CD4-positive, alpha-beta T cell treated with Interleukin-15 for 1 hour (primary cell): Measurements from ENCODE around the gene FGFRL1.
A peak's percentile ranks its signal among the peaks of the same experiment; 100 is the strongest.

Source experiments
- DNase-seq: peaks from one replicate; pipeline ENCODE4 v3.0.0-alpha.2; 2020

Gene FGFRL1, protein sequence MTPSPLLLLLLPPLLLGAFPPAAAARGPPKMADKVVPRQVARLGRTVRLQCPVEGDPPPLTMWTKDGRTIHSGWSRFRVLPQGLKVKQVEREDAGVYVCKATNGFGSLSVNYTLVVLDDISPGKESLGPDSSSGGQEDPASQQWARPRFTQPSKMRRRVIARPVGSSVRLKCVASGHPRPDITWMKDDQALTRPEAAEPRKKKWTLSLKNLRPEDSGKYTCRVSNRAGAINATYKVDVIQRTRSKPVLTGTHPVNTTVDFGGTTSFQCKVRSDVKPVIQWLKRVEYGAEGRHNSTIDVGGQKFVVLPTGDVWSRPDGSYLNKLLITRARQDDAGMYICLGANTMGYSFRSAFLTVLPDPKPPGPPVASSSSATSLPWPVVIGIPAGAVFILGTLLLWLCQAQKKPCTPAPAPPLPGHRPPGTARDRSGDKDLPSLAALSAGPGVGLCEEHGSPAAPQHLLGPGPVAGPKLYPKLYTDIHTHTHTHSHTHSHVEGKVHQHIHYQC

DNA sequence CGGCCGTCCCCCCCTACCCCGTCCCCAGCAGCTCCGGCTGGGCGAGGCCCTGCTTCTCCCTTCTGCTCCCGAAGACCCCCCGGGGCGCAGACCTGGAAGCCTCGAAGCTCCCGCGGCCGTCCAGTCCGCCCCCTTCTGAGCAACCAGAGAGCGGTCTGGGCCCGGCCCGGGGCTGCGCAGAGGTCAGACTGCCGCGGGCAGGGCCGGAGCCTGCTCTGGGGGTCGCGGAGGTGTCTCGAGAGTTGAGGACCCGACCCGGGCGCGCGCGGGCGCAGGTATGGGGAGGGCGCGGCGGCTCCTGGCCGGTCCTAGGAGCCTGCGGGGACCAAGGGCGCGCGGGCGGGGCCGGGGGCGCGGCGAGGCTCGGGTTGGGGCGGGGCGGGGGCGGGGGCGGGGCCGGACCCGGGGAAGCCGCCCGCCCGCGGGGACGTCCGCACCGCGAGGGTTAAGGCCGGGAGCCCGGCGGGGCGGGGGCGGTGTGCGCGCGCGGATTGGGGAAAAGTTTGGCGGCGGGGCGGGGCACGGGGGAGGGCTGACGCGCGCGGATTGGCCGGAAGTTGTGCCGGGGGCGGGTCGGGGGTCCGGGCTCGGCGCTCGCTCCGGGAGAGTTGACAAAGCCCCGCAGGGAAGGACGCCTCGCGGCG lies at the start of gene FGFRL1:
FGFRL1 (plus strand) TSS at position 605 of the 644 bp plus-strand sequence. CDS start 860 bp downstream, outside the sequence.
- peak; percentile 89 for DNase-seq

DNA sequence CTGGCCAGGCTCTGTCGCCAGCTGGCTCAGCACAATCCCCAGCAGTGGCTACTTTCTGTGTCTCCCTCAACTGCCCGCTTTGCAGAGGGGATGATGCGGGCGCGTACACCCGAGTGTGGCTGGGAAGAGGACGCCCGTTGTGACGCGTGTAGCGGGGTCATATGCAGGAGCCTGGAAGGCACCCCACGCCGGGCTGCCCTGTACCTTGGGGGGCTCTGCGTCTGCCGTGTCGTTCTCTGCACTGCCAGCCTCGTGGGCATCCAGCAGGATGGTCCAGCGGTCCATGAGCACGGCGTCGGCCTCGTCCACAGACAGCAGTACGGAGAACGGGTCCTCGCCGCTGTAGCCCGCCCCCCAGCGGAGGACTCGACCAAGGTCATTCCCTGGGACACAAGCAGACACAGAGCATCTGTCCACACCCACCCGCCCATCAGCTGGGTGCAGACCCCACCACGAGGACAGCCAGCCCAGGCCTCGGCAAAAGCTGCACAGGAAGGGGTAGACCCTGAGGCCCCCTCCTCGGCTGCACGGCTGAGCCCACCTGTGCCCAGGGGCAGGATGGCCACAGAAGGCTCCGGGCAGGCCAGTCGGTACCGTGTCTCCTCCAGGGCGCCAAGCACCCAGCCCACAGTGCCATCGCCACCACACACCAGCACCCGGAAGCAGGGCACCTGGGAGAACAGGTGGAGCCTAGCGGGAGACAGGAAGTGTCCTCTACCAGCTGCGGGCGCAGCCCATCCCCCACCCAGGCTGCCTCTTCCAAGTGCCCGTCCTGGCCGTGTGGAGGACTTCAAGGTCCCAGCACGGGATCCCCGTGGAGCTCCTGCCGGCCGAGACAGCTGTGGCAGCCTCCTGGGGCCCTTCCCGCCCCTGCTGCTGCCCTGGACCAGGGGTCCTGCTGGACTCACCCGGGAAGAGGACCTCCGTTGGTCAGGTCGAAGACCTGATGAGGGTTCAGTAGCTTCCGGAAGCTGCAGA lies 48.9 kb upstream of the FGFRL1 start:
- no peak for DNase-seq

DNA sequence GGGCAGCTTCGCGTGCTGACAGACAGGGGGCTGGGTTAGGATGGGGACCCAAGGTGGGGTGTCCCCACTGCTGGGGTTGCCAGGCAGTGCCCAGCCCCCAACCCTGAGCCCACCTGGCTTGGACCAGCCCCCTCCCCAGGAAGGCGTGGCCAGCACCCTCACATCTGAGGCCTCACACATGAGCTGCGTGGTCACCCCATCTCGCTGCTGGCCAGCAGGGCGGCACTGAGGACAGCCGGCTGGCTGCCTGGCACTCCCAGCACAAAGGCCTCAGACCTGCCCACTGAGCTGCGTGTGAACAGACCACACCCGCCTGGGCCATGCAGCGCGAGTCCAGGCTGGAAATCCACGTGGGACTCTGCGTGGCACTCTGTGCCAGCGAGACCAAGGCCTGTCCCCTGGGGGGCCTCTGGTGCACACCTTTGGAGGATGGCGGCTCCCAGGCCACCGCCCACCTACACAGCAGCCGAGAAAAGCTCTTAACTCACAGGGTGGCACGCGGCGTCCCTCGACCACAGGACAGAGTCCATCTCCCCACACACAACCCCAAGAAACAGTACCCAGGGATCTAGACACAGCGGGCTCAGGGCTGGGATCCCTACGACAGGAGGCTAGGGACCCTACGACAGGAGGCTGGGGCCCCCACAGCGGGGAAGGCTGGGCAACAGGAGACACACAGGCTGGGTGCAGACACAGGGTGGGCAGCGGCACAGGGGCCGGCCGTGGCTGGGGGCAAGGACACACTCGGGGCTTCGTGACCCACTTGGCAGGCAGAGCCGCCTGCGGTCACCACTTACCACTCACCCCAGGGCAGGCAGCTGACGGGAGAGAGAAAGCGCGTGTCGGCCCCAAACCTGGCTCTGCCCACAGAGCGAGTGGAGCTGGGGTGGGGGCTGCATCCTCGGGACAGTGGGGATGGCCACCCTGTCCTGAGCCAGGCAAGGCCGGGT lies 47.9 kb upstream of the FGFRL1 start:
- DNase-seq, result no peak

DNA sequence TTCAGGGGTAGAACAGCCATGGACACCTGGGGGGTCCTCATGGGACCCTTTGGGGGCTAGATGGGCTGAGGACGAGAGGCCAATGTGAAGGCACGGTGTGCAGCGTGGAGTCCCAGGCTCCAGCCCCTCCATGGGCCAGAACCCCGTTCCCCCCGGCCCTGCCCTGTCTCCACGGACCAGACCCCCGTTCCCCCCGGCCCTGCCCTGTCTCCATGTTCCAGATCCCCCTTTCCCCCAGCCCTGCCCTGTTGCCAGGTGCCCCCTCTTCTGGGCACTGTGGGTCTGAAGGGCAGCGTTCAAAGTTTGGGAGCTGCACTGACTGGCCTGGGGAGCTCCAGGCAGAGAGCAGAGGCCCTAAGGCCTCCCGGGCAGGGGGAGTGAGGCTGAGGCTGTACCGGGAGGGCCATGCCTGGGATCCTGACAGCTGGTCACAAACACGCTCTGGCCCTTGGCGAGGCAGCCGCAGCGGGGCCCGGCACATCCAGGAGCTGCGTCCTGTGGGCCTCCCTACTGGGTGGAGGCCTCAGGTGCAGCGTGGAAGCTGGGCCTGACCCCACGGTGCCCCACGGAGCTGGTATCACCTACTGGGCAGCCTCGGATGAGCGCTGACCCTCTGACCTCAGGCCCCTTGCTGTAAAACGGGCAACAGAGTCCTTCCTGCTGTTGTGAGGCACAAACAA lies 46.9 kb upstream of the FGFRL1 start:
- no peak for DNase-seq

DNA sequence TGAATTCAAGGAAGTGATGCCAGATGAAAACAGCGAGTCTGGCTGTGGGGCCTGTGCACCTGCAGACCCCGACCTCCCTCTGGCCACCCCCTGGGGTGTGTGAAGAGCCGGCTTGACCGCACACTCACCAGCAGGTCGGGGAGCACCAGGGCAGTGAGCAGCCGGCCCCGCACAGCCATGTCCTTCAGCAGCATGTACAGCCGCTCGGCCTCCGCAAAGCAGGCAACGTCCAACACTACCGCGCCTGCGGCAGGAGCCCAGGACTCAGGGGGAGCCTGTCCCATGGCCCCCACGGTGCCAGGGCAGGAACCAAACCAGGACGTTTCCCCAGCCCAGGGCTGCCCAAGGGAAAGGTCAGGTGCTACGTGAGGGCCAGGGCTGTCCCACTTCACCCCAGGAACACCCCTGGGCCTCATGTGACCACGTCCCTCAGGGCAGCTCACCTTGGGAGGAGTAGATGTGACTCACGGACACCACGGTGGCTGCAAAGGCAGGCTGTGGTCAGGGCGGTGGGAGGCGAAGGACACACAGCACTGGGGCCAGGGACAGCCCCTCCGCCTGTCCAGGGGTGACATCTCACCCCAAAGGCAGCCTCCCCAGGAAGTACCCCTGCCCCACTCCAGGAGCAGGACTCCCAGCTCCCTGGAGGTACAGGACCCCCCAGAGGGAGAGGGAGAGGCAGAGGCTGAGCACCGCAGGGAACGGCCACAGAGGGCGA lies 46.2 kb upstream of the FGFRL1 start:
- no peak for DNase-seq

DNA sequence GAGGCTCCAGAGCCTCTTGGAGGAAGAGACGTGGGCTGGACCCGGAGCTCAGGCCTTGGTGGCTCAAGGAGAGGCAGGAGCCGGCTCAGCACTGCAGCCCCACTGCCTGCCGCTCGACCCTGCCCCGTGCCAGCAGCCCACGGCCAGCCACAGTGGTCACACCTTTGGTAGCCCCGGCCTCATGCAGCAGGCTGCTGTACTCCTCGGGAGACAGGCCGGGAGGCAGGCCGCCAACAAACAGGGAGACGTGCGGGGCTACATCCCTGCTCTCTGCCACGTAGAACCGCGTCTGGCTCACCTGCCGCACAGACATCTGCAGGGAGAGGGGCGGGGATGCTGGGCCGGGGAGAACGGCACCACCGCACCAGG lies 45.7 kb upstream of the FGFRL1 start:
- DNase-seq, result no peak

DNA sequence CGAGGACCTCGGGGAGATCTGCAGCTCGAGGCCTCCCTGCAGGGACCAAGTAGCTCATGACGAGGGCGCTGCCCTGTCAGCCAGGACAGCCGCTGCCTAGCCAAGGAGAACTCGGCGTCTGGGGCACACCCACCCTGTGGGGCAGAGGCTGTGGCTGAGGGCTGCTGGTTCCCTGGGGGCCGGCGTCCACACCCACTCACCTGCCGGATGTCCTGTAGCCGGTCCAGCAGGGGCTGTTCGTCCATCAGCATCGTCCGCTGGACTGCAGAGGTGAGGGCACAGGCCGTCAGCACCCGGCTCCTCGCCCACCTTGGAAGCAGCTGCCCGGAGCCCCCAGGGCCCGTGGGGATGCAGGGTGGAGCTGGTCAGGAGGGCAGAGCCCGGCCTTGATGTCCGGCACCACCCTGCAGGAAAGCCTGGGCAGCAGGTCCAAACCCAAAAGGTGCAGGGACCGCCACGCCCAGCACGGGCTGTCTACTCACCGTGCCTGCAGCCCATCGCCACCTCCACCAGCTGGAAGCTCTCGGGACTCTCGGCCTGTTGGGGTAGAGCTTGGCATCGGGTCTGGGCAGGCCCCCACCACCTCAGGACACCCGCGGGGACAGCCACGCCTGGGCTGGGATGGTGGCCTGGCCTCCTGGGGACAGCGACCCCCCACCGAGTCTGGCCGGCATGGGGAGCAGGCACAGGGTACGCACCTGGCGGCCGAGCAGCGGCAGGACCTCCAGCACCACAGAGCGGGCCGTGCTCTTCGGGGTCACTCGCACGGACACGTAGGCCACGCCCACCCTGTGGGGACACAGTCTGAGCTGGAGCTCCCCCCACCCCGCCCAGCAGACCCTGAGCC lies 44.9 kb upstream of the FGFRL1 start:
- no peak for DNase-seq

DNA sequence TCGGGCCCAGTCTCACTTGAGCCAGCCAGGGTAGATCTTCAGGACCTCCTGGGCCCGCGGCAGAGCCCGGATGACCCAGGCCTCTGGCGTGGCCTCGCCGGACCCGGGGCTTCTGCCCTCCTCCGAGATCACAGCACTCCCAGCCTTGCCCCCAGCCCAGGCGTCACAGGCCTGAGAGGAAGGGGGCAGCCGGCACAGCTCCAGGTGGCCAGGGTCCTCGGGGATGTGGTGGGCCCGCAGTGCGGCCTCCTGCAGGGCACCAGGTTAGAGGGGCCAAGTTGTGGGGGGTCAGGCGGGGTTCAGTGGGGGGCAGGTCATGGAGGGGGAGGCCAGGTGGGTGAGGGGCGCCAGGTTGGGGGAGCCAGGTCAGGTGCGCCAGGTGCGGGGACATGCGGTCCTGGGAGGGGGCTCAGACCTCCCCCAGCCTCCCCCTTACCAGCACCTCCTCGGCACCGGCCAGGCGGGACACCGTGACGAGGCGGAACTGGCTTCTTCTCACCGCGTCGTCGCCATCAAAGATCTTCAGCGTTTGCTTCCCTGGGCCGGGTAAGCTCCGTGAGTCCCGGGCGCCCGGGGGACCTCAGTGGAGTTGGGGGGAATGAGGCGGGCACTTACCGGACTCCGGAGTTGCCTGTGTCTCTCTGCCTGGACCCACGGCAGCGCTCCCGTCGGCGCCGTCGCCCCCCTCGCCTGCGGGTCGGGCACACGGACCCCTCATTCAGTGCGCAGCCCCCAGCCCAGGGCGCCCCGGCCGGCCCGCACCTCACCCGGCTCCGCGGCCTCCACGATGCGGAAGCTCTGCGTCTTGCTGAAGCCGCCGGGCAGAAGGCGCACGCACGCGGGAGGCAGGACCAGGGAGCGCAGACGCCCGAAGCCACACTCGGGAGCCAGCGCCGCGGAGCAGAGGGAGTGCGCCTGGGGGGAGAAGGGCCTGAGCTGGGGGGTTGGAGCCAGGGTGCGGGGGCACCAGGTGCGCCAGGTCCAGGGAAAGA lies 44.0 kb upstream of the FGFRL1 start:
- DNase-seq, result no peak

DNA sequence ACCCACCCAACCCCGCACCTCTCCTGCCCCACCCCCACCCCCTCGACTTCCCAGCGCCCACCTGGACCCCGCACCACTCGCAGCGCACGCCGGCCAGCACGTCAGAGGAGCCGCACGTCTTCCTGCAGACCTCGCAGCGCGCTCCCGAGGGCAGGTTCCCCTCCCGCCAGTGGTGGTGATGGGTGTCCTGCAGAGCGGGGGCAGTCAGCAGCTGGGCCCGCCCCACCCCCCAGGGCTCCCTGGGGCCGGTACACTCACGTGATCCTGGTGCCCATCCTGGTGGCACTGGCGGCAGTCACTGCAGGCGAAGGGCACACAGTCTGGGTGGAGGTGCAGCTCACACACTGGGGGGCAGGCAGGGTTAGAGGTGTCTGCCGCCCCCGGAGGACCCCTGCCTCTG lies 43.2 kb upstream of the FGFRL1 start:
- no peak for DNase-seq

DNA sequence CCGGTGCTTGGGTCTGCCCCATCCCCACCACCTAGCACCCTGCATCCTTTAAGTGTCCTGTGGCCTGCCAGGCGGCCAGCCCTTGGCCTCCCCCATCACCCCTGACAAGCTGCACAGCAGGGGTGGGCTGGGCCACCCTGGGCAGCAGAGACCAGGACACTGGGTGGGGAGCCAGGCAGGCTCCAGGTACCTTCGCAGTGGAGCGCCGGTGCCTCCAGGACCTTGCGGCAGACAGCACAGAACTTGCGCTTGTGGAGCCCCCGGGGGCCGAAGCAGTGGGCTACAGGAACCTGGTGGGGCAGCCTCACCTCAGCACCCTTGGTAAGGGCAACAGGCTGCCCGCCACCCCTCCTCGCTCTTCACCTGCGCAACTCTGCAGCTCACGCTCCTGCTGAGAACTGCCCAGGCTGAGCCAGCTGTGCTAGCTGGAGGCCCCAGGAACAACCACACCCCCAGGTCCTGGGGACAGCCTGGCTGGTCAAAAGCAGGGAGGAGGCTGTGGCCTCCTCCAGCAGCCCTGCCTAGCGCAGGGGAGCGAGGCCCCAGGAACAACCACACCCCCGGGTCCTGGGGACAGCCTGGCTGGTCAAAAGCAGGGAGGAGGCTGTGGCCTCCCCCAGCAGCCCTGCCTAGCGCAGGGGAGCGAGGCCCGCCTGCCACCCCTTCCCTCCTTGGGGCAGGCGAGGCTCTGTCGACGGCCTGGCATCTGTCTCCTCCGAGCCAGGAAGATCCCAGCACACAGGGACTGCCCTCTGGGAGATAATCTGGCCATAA lies 42.6 kb upstream of the FGFRL1 start:
- DNase-seq, result no peak

DNA sequence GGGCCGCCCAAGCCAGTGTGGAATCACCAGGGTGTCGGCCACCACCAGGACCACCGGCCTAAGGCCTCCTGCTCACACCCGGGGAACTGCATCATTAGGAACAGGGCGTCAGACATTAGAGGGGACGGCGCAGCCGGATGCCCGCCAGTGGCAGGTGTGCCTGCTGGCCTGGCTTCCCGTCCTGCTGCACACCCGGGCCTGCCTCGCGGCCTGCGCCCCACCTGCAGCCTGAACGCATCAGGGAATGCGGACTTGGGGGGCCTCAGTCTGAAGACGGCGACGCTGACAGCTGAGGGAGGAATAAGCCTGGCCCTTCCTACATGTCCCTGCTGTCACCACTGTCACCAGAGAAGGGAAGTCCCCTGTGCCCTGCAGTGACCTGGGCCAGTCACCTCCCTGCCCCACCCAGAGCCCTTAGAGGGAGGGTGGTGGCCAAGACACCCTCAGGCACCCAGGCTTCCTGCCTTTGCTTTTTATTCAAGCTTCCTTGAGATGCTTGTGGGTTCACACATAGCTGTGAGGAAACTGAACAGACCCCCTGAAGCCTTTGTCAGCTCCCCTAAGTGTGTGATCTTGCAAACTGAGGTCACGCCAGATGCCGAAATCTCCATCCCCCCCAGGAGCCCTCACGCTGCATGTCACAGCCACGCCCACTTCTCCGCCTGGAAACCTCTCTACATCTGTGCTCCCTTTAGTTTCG lies 41.2 kb upstream of the FGFRL1 start:
- peak; percentile 75 for DNase-seq

DNA sequence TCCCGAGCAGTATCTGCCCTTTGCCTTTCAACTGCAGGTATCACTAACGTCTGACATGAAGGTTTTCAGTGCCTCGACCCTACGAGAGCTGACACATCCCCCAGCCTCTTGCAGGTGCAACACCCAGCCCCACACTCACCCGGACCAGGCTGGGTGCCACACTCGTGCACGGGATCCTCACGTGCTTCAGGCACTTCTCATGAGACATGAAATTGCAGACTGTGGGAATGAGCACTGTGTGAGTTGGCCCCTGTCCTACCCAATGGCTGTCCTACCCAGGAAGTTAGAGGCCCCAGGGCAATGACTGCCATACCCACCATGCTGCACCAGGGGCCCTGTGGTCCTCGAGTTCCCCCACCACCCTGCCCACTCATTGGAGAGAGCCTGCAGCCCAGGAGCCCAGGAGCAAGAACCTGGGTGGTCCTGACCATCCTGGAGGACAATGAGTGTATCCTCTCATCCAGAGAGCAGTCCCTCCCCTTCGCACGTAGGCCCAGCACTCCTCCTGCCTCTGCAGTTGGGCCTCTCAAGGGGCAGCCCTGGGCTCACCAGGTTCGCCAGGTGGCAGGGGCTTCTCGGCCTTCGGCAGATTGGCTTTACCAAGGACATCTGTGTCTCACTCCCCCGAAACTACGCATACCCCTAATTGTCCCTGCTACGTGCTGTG lies 40.4 kb upstream of the FGFRL1 start:
- no peak for DNase-seq

DNA sequence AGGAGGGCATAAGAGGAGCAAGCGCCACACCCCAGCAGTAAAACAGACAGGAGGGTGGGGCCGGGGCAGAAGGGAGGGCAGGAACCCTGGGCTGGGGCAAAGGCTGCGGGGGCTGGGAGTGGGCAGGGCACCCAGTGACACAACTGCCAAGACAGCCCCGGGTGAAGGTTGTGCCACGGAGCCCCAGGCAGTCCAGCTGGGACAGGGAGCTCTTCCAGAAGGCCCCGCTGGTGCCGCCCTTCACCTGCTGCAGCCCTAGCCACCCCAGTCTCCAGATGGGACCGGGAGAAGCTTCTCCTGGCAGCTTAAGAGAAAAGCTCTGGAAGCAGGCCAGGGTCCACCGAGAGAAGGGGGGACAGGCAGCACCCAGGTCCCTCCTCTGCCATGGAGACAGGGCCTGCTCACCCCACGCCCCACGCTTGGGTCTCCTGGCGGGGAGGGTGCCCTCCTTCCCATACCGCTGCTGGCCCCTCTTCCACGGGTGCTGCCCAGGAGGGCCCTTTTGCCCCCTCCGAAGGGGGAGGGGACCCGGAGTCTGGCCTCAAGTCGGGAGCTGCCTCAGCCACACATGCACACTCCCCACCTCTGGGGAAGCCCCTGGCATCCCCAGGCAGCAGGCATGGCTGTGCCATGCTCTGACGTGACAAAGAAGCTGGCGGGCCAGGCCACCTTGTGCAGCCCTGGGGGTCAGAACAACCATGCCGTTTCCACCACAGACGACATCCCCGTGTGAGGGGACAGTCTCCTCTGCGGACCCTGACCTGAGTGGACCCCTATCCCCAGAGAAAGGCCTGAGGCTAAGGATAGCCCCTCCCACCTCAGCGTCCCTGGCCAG lies 39.5 kb upstream of the FGFRL1 start:
- DNase-seq, result no peak

DNA sequence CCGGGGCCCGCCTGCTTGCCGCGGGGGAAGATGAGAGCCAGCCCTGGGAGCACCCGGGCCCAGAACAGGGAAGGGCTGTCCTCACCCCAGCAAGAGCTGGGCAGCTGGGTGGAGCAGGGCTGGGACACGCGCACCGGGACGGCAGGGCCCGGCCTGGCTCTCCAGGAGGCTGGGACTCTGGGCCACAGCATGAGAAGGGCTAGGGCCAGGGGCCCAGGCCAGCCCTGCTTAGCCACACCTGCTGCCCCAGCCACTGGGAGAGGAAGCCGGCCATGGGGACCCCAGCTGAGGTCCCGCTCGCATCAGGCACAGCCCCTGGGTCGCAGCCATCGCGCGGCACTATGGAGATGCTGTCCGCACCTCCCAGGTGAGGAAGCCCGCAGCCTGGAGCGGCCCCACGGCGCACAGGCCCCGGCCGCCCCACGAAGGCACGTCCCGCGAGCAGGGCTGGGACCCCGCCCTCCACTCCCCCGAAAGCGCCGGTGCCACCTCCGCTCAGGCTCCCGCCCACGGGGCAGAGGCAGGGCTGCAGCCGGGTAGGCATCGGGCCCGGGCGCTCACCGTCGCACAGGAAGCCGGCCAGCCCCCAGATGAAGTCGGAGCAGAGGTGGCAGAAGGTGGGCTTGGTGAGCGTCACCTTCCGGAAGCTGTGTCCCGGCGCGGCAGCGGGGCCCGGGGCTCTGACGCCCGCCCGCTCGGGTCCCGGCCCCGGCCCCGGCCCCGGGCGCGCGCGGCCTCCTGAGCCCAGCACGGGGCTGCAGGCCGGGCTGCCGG lies 38.6 kb upstream of the FGFRL1 start:
- peak; percentile 51 for DNase-seq
